Neural progenitor cell (in vitro differentiated cells): Measurements from ENCODE around the gene TPPP.

Experiments
- EZH2 ChIP-seq: fragments of 200-600 bp; sonication (generic); IDR thresholded peaks from 2 replicates; pipeline ENCODE4 v1.6.1; 2017; ENCODE audit warnings: antibody characterized with exemption, mild to moderate bottlenecking, moderate library complexity
- TF ChIP-seq, protein P1 (sequence below): fragments of 200-600 bp; sonication (generic); IDR thresholded peaks from 2 replicates; pipeline ENCODE4 v1.5.1; 2017; ENCODE audit warnings: antibody characterized with exemption, mild to moderate bottlenecking

DNA sequence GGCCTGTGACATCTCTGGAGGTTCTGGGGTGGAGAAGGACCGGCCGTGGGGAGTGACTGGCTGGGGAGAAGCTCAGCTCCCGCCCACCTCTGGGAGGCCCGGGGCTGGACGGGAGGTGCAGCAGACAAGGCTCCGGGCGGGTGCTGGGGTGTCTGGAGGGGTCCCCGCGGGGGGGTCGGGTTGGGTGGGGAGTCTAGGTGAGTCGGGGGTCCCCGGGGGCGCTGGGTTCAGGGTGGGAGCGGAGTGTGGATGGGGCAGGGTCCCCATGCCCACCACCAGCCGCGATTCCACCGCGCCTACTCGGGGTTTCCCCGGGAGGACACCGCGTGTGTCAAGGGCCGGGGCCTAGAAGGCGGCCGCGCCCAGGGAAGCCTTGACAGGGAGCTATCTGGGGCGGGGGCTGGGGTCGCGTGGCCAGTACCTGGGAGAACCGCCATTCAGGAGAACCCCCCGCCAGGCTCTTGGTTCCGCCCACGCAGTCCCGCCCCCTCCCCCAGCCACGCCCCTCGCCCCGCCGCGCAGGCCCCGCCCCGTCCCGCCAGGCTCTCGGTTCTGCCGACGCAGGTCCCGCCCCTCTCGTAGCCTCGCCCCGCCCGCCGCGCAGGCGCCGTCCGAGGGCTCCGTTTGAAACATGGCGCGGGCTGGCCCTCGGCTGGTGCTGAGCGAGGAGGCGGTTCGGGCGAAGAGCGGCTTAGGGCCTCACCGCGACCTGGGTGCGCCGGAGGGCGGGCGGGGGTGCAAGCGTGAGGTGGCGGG lies 81.2 kb downstream of the TPPP start, which contains the start of gene CEP72:
- TF ChIP-seq, protein P1, sequence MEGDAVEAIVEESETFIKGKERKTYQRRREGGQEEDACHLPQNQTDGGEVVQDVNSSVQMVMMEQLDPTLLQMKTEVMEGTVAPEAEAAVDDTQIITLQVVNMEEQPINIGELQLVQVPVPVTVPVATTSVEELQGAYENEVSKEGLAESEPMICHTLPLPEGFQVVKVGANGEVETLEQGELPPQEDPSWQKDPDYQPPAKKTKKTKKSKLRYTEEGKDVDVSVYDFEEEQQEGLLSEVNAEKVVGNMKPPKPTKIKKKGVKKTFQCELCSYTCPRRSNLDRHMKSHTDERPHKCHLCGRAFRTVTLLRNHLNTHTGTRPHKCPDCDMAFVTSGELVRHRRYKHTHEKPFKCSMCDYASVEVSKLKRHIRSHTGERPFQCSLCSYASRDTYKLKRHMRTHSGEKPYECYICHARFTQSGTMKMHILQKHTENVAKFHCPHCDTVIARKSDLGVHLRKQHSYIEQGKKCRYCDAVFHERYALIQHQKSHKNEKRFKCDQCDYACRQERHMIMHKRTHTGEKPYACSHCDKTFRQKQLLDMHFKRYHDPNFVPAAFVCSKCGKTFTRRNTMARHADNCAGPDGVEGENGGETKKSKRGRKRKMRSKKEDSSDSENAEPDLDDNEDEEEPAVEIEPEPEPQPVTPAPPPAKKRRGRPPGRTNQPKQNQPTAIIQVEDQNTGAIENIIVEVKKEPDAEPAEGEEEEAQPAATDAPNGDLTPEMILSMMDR = no peak
- no peak for TF ChIP-seq EZH2
